ENCODE measurements around the gene SULT1C3. TPM values are rescaled to one million over a fixed set of nuclear protein-coding genes. Genes with fewer than 3 reads are reported as not detected.
A peak's percentile ranks its signal among the peaks of the same experiment; 100 is the strongest.

The SULT1C3 gene
- total RNA-seq, 2 experiments from 2014 or later: not detected

DNA sequence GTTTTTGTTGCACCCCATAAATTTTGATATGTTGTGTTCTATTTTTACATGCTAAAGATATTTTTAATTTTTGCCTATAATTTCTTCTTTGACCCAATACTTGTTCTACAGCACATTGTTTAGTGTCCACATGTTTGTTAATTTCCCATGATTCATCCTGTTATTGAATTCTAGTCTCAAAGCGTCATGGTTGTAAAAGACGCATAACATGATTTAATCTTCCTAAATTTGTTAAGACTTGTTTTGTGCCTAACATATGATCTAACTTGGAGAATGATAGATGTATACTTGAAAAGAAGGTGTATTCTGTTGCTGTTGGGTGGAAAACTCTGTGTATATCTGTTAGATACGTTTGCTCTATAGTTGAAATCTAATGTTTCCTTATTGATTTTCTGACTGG is 27.1 kb upstream of the SULT1C3 start:
- no peaks in the 10 kb centered on the region for H3K79me2 ChIP-seq (ENCODE audit: insufficient read depth, low read depth, low read length)
- H3K4me1 ChIP-seq (ENCODE audit: insufficient read depth, low read length, poor library complexity, severe bottlenecking): no peaks in the 10 kb centered on the region
- TF ChIP-seq EZH2phosphoT487 (IDR thresholded peaks at IDR 0.05; ENCODE audit: borderline replicate concordance, low read depth, low read length): no peak
- TF ChIP-seq CTCF (conservative IDR thresholded peaks at IDR 0.05; ENCODE audit: low read length): no peak
- H3K36me3 ChIP-seq (ENCODE audit: insufficient read depth, low read length): no peaks in the 10 kb centered on the region
- H3K27ac ChIP-seq (ENCODE audit: low read depth, low read length, poor library complexity, severe bottlenecking): no peak overlapping the region
- POLR2A ChIA-PET: no interaction called here
- CTCF ChIA-PET (ENCODE audit: unreplicated experiment): no interaction called here
- no peak overlapping the region for H3K4me2 ChIP-seq (ENCODE audit: low read length)
- H3K9me2 ChIP-seq (ENCODE audit: insufficient read depth, low read length): no peaks in the 10 kb centered on the region
- BruUV-seq (replicated peaks): no TSS peak
- H2AFZ ChIP-seq (ENCODE audit: low read length): no peak overlapping the region
- intact Hi-C loops (cut with micrococcal nuclease; ENCODE audit: unreplicated experiment): no loop called here
- H3K9me3 ChIP-seq (ENCODE audit: low read length): no peaks in the 10 kb centered on the region
- H4K20me1 ChIP-seq (ENCODE audit: insufficient read depth, low read length): no peaks in the 10 kb centered on the region
- no peak for DNase-seq (ENCODE audit: low spot score)
- no peak overlapping the region for H3K4me3 ChIP-seq (ENCODE audit: low read depth, low read length, poor library complexity, severe bottlenecking)

DNA sequence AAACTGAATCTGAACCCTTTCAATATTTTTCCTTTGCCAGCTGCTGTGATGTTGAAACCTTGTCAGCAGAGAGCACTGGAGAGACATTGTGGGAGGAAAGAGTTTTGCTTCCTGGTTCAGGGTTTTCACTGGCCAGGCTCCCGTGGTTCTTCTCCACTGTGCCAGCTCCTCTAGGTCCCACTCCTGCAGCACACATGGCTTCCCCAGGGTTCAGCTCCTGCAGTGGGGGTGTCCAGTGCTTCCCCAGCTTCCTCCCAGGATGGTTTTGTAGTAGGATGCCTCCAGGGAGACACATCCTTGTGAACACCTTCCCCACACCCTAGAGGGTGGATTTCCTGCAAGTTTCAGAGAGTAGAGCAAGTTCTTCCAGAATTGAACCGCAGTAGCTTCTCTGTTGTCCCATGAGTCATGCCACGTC is 24.0 kb upstream of the SULT1C3 start:
- POLR2A ChIA-PET: interaction anchor here (0.6 to 1.1 kb wide), 2 partner anchors 30 to 44 kb away, joined by 3 to 5 read pairs; no protein-coding TSS in a partner anchor
- intact Hi-C loops (cut with micrococcal nuclease; ENCODE audit: unreplicated experiment): no loop called here
- no peak overlapping the region for H3K4me3 ChIP-seq (ENCODE audit: low read depth, low read length, poor library complexity, severe bottlenecking)
- H3K27ac ChIP-seq (ENCODE audit: low read depth, low read length, poor library complexity, severe bottlenecking): no peak overlapping the region
- DNase-seq (ENCODE audit: low spot score): no peak
- CTCF ChIA-PET (ENCODE audit: unreplicated experiment): no interaction called here
- no peaks in the 10 kb centered on the region for H3K4me1 ChIP-seq (ENCODE audit: insufficient read depth, low read length, poor library complexity, severe bottlenecking)
- no TSS peak for BruUV-seq (replicated peaks)
- no peak overlapping the region for H3K4me2 ChIP-seq (ENCODE audit: low read length)
- H4K20me1 ChIP-seq (ENCODE audit: insufficient read depth, low read length): no peaks in the 10 kb centered on the region
- no peaks in the 10 kb centered on the region for H3K9me2 ChIP-seq (ENCODE audit: insufficient read depth, low read length)
- peak overlapping the region; percentile 22; the same call in 1 of the 2 replicates for H2AFZ ChIP-seq (ENCODE audit: low read length)
- H3K79me2 ChIP-seq (ENCODE audit: insufficient read depth, low read depth, low read length): no peaks in the 10 kb centered on the region
- peak; percentile 40; the same call in 1 of the 2 replicates for TF ChIP-seq CTCF (conservative IDR thresholded peaks at IDR 0.05; ENCODE audit: low read length)
- no peak for TF ChIP-seq EZH2phosphoT487 (IDR thresholded peaks at IDR 0.05; ENCODE audit: borderline replicate concordance, low read depth, low read length)
- H3K9me3 ChIP-seq (ENCODE audit: low read length): no peaks in the 10 kb centered on the region
- no peaks in the 10 kb centered on the region for H3K36me3 ChIP-seq (ENCODE audit: insufficient read depth, low read length)

- H3K4me1 ChIP-seq (ENCODE audit: insufficient read depth, low read length, poor library complexity, severe bottlenecking): no peaks in the 10 kb centered on the region
- H3K4me2 ChIP-seq (ENCODE audit: low read length): no peak overlapping the region
- no TSS peak for BruUV-seq (replicated peaks)
- no peak overlapping the region for H2AFZ ChIP-seq (ENCODE audit: low read length)
- H3K27ac ChIP-seq (ENCODE audit: low read depth, low read length, poor library complexity, severe bottlenecking): no peak overlapping the region
- no peaks in the 10 kb centered on the region for H3K9me2 ChIP-seq (ENCODE audit: insufficient read depth, low read length)
- no peaks in the 10 kb centered on the region for H3K9me3 ChIP-seq (ENCODE audit: low read length)
- intact Hi-C loops (cut with micrococcal nuclease; ENCODE audit: unreplicated experiment): no loop called here
- no peaks in the 10 kb centered on the region for H3K79me2 ChIP-seq (ENCODE audit: insufficient read depth, low read depth, low read length)
- no peaks in the 10 kb centered on the region for H4K20me1 ChIP-seq (ENCODE audit: insufficient read depth, low read length)
- H3K36me3 ChIP-seq (ENCODE audit: insufficient read depth, low read length): no peaks in the 10 kb centered on the region
- H3K4me3 ChIP-seq (ENCODE audit: low read depth, low read length, poor library complexity, severe bottlenecking): no peak overlapping the region
- ChIA-PET CTCF (ENCODE audit: unreplicated experiment) (no interaction called here), POLR2A (interaction anchor here (0.6 kb wide), 1 partner anchor 837 kb away, joined by 4 read pairs; no protein-coding TSS in a partner anchor)
- TF ChIP-seq EZH2phosphoT487 (IDR thresholded peaks at IDR 0.05; ENCODE audit: borderline replicate concordance, low read depth, low read length): no peak
- TF ChIP-seq CTCF (conservative IDR thresholded peaks at IDR 0.05; ENCODE audit: low read length): no peak
- DNase-seq (ENCODE audit: low spot score): no peak
Measured at GRCh38 chr2:108217211-108217610, 22.6 kb upstream of the SULT1C3 start.

All from OCI-LY7 (cell line).